Activated T-cell treated with anti-CD3 and anti-CD28 coated beads, Interleukin-2, amount 50 U/mL, for 48 hours (primary cell): ENCODE results near the gene TOR1B.

Source experiments
- DNase-seq, 2 experiments: peaks; one replicate each; pipeline ENCODE4 v3.0.0-alpha.2; 2020

Gene TOR1B

GRCh38 chr9:129815278-129815677, 12.3 kb downstream of the TOR1B start:
- no peak for DNase-seq

- no peak for DNase-seq
Measured at GRCh38 chr9:129816501-129817435, 13.8 kb downstream of the TOR1B start.

- peak; percentile 40 to 55 for DNase-seq
Measured at GRCh38 chr9:129822898-129823541, 20.0 kb downstream of the TOR1B start.

GRCh38 chr9:129823542-129823934, 20.6 kb downstream of the TOR1B start:
- DNase-seq: no peak

GRCh38 chr9:129823935-129824601, 21.1 kb downstream of the TOR1B start, which contains the start of gene TOR1A:
Gene TOR1A (minus strand): TSS chr9:129824136. CDS start chr9:129824085, 51 bp downstream.
- peak; percentile 95 to 96 for DNase-seq

- DNase-seq: no peak
Measured at GRCh38 chr9:129826344-129826743, 23.4 kb downstream of the TOR1B start.

- DNase-seq: no peak
Measured at GRCh38 chr9:129826759-129827158, 23.8 kb downstream of the TOR1B start.

- no peak for DNase-seq
Measured at GRCh38 chr9:129828051-129828450, 25.1 kb downstream of the TOR1B start.

GRCh38 chr9:129828969-129829368, 26.0 kb downstream of the TOR1B start:
- DNase-seq: no peak

GRCh38 chr9:129832982-129833381, 30.0 kb downstream of the TOR1B start:
- no peak for DNase-seq

- DNase-seq: peak; percentile 49 to 61
Measured at GRCh38 chr9:129834489-129835127, 31.6 kb downstream of the TOR1B start.

GRCh38 chr9:129835128-129835859, 32.3 kb downstream of the TOR1B start, which contains the start of the genes C9orf78 and USP20:
Gene C9orf78 (minus strand): TSS chr9:129835275. CDS start chr9:129835221, 54 bp downstream.
Gene USP20 (plus strand): TSS chr9:129835458. CDS start chr9:129852556, 17,098 bp downstream.
- peak; percentile 97 to 98 for DNase-seq

GRCh38 chr9:129835860-129836223, 32.9 kb downstream of the TOR1B start:
- no peak for DNase-seq

GRCh38 chr9:129836311-129837007, 33.5 kb downstream of the TOR1B start:
- DNase-seq: peak; percentile 49 to 58

GRCh38 chr9:129838707-129839259, 35.8 kb downstream of the TOR1B start:
- DNase-seq: peak in 1 of 2 experiments; percentile 52

GRCh38 chr9:129839324-129840023, 36.5 kb downstream of the TOR1B start:
- no peak for DNase-seq

GRCh38 chr9:129840034-129840433, 37.0 kb downstream of the TOR1B start:
- DNase-seq: no peak

- DNase-seq: no peak
Measured at GRCh38 chr9:129841071-129841470, 38.1 kb downstream of the TOR1B start.

GRCh38 chr9:129845373-129845772, 42.4 kb downstream of the TOR1B start:
- DNase-seq: no peak

GRCh38 chr9:129848712-129849441, 45.9 kb downstream of the TOR1B start:
- DNase-seq: no peak
